GM10248 (cell line): ENCODE data around the gene TNFRSF21.

ENCODE experiments used
- CTCF ChIA-PET: fragments of 300-600 bp; sonication (Branson Sonifier 250); formaldehyde crosslinking; extraction: SDS; loops from one replicate; lab custom pipeline; 2021; ENCODE audit warnings: antibody characterized with exemption; lab: Yijun Ruan, JAX
- POLR2A ChIA-PET: fragments of 350-650 bp; sonication (Branson Sonifier 250); formaldehyde crosslinking; extraction: SDS; loops from one replicate; lab custom pipeline; 2020; ENCODE audit warnings: antibody characterized with exemption; lab: Yijun Ruan, JAX
- DNase-seq: peaks from one replicate; pipeline ENCODE4 v3.0.0; 2012; ENCODE audit errors: extremely low spot score
- TF ChIP-seq, protein P1 (sequence below): IDR thresholded peaks from 2 replicates; pipeline ENCODE4 v1.5.1; 2012; ENCODE audit warnings: mild to moderate bottlenecking, low read depth; ENCODE audit errors: extremely low read depth, missing control alignments, control extremely low read depth

TNFRSF21 gene

DNA sequence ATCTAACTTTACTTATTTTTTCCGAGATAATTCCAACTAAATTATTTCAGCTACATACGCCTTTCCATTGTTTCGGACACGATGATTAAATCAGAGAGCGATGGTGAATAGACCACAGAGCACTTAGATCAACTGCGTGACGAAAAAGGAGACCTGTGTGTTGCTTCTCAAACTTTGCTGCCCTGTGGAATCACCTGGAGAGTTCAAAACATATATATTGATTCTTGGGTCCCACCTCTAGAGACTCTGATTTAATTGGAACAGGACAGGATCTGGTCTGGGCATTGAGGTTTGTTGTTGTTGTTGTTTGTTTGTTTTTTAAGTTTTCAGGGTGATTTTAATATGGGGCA lies 401 bp upstream of the TNFRSF21 start:
- ChIA-PET CTCF (interaction anchor here (0.9 to 7.2 kb wide), 7 partner anchors 10 to 217 kb away, joined by 3 to 84 read pairs (median 3); no protein-coding TSS in a partner anchor), POLR2A (no interaction called here)
- TF ChIP-seq, protein P1, sequence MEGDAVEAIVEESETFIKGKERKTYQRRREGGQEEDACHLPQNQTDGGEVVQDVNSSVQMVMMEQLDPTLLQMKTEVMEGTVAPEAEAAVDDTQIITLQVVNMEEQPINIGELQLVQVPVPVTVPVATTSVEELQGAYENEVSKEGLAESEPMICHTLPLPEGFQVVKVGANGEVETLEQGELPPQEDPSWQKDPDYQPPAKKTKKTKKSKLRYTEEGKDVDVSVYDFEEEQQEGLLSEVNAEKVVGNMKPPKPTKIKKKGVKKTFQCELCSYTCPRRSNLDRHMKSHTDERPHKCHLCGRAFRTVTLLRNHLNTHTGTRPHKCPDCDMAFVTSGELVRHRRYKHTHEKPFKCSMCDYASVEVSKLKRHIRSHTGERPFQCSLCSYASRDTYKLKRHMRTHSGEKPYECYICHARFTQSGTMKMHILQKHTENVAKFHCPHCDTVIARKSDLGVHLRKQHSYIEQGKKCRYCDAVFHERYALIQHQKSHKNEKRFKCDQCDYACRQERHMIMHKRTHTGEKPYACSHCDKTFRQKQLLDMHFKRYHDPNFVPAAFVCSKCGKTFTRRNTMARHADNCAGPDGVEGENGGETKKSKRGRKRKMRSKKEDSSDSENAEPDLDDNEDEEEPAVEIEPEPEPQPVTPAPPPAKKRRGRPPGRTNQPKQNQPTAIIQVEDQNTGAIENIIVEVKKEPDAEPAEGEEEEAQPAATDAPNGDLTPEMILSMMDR: no peak
- DNase-seq: no peak

DNA sequence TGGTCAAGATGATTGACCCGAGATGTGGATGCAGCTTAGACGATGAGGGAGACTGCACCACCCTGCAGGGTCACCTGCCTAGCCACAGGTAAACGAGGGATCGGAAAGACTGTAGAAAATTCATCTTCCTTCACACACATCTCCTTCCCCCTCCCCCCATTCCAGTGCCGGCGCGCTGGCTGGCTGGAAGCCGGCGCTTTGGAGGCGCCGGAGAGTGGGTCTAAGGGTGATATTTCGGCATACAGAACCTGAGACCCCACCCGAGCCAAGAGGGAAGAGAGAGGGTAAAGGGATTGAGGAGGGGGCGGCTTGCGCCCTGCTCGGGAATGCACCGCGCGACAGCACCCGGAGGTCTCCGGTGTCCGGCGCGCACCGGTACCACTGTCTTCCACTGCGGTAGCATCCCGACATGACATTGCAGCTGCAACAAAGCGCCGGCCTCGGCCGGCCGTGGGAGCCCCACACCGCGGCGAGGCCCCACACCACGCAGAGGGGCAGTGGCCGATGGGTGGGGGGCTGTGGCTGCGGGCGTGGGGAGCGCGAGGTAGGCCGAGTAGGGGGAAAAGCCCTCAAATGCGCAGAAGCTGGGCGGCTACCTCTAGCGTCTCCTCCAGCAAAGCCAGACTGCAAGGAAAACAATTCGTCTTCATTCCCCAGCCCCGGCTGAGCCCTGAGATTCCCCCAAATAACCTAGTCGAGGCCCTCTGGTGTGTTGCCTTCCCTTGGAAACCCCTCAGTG lies 984 bp downstream of the TNFRSF21 start:
- DNase-seq: peak; percentile 13
- TF ChIP-seq, protein P1: no peak
- CTCF ChIA-PET: interaction anchor here (0.7 to 7.2 kb wide), 6 partner anchors 10 to 215 kb away, joined by 3 to 84 read pairs (median 4); no protein-coding TSS in a partner anchor
- POLR2A ChIA-PET: no interaction called here

DNA sequence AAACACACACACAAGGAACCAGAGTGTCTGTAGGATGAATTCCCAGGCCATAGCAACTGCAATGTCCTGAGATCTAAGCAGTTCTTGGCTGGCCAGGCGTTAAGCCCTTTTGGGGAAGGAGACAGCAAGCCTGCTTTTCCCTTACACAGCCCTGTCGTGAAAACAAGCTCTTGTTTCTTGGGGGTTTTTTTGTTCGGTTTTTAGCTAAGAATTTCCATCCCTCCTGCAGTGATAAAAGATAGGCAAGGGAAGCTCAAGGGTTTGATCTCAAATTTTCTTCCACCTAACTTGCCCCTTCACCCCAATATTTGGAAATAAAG lies 1.5 kb downstream of the TNFRSF21 start:
- POLR2A ChIA-PET: no interaction called here
- TF ChIP-seq, protein P1: no peak
- DNase-seq: no peak
- CTCF ChIA-PET: interaction anchor here (0.7 to 7.2 kb wide), 4 partner anchors 10 to 215 kb away, joined by 3 to 84 read pairs (median 10); no protein-coding TSS in a partner anchor

DNA sequence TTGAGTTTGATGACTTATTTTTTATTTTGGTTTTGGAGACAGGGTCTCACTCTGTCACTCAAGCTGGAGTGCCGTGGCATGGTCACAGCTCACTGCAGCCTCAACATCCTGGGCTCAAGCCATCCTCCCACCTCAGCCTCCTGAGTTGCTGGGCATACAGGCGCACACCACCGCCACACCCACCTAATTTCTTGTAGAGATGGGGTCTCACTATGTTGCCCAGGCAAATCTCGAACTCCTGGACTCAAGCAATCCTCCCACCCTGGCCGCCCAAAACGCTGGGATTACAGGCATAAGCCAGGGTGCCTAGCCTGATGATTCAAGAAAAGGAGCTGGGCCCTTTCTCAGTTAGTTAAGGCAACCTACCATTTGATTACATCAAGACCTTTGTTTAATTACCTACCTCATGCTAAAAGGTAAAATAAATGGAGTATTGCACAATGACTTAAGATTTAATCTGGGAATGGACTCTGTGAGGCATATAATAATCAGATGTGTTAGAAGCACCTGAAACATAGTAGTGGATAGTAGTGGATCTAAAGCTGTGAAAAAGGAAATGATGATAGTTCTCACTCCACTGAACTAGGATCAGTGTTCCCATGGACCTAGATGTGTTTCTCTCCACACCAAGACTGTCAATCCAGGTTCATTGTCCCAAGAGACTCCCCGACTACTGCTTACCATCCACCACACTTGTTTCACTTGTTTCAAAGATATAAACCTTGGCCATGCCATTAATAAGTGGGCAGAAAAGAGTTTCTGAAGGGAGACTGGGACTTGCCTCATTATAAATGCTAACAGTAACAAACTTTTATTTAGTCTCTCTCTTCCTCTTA lies 2.1 kb downstream of the TNFRSF21 start:
- TF ChIP-seq, protein P1: no peak
- ChIA-PET POLR2A (no interaction called here), CTCF (interaction anchor here (0.7 to 7.2 kb wide), 4 partner anchors 11 to 214 kb away, joined by 3 to 84 read pairs (median 10); no protein-coding TSS in a partner anchor)

DNA sequence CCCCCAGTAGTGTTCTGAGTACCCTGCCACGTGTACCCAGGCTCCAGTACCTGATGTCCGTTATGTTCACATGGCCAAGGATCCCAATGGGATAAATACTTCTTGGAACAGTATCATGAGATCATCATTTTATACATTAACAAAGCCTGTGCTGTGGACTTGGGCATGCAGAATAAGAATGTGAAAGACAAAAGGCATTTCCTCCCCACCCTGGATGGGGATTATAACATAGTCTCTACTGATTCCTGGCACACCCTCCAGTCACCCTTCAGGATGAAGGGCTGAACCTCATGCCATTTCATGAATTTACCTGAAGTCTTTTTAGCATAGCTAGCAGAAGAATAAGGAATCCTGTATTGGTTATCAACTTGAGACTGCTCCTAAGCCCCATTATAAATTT lies 2.8 kb downstream of the TNFRSF21 start:
- TF ChIP-seq, protein P1: no peak
- ChIA-PET POLR2A (no interaction called here), CTCF (interaction anchor here (0.8 to 7.2 kb wide), 2 partner anchors 22 to 208 kb away, joined by 3 to 84 read pairs; no protein-coding TSS in a partner anchor)
- no peak for DNase-seq

More for the DNA sequence above, 2.1 kb downstream of the TNFRSF21 start:
- DNase-seq: no peak

DNA sequence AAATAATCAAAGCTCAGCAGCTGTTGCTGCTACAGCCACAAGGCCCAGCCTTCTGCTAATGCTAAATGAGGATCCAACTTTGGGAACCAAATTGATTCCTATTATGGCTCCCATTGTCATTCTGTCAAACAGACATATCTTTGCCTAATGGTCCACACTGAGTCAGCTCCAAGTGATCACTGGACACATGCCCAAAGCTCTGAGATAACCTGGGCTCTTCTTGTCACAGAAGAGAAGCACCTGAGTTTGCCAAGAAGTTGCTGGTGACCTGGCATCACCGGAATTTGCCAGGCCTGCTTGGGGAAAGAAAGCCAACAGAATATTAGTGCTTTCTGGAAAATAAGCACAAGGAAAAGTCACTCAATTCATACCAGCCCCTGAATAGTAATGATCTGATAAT lies 5.8 kb downstream of the TNFRSF21 start:
- TF ChIP-seq, protein P1: no peak
- no peak for DNase-seq
- CTCF ChIA-PET: interaction anchor here (1.2 kb wide), 3 partner anchors 17 to 206 kb away, joined by 3 to 6 read pairs (median 4); no protein-coding TSS in a partner anchor
- POLR2A ChIA-PET: no interaction called here
